Measurements from ENCODE around the gene CA9.

Gene CA9

GRCh38 chr9:35717132-35717870 lies 43.6 kb downstream of the CA9 start:
- no peak for DNase-seq (ENCODE audit: low spot score)

DNA sequence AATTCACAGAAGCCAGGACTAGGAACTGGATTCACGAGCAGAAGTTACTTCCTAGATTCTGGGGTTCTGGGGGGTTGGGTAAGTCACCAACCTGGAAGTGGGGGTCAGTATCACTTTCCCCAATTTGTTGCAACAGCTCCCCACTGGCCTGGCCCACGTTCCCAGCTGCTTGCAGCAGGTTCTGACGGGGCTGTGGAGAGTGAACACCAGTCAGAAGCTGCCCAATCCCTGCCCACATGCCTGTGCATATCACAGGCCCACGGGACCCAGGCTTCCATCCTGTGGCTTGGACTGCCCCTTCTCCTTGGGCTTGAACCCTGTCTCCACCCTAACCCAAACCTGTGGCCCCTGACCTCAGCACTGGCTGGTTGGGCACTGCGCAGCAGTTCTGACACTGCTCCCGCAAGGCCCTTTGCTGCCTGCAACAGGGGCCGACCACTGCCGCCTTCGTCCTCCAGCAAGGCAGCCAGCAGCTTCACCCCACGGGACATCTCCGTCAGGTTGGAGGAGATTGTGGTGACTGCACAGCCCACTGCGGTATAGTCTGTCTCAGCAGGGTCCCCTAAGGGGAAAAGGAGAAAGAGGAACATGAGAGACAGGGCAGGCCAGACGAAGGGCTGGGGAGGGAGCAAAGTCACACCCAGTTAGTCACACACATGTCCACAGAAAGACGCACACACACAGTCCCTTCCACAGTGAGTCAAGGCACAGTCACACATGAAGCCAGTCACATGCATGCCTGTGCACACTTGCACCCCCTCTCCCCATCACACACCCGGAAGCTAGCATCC lies 45.2 kb downstream of the CA9 start:
- DNase-seq (ENCODE audit: low spot score) = no peak

GRCh38 chr9:35719546-35719945 lies 45.8 kb downstream of the CA9 start:
- DNase-seq (ENCODE audit: low spot score) = no peak

GRCh38 chr9:35723426-35723825 lies 49.7 kb downstream of the CA9 start:
- no peak for DNase-seq (ENCODE audit: low spot score)

DNA sequence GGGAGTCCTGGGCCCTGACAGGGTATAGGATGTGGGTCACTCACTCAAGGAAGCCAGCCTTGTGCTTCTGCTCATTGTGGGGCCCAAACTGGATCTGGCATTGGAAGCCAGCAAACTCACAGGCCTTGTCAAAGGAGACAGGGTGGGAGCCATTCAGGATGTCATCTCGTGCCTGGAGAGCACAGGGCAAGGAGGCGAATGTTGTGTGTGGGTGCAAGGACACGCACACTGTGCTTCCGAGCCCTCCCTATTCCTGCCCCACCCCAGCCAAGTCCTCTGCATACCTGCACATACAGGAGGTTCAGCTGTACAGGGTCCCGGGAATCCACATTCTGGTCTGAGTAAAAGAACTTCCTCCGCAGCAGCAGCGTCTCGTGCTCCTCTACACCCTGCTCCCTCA lies 50.2 kb downstream of the CA9 start:
- no peak for DNase-seq (ENCODE audit: low spot score)

DNA sequence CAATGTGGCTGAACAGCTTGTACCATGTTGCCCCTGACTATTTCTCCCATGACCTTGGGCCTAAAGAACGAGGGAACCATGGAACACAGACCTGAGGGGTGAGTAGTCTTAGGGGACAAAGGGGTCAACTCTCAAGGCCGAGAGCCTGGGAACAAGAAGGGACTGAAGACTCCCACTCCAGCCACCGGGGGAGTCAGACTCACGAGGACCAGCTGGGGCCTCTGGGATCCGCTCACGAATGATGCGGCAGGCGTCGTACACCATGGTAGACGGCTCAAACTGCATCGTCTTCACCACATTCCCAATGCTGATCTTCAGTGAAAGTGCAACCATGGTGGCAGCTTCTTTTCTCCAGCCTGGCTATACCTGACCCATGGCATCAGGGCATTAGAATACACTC lies 51.6 kb downstream of the CA9 start:
- no peak for DNase-seq (ENCODE audit: low spot score)

DNA sequence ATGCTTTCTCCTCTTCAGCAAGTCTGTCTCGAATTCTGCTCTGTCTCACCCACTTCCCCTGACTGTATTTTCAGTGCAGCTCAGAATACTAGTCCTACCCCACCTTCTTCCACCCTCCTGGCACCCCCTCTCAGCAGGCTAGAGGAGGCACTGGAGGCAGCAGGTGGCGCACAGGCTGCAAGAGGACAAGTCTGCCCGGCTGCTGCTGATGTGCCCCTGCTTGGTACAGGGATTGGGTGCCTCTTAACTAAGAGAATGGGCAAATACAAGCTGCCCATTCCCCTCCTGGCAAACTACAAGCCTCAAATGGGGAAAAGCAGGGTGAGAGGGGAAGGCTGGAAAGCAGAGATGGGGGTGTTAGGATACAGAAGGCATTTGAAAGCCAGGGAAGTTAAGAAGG lies 53.2 kb downstream of the CA9 start:
- no peak for DNase-seq (ENCODE audit: low spot score)

GRCh38 chr9:35727676-35728040 lies 53.9 kb downstream of the CA9 start:
- DNase-seq (ENCODE audit: low spot score) = no peak

DNA sequence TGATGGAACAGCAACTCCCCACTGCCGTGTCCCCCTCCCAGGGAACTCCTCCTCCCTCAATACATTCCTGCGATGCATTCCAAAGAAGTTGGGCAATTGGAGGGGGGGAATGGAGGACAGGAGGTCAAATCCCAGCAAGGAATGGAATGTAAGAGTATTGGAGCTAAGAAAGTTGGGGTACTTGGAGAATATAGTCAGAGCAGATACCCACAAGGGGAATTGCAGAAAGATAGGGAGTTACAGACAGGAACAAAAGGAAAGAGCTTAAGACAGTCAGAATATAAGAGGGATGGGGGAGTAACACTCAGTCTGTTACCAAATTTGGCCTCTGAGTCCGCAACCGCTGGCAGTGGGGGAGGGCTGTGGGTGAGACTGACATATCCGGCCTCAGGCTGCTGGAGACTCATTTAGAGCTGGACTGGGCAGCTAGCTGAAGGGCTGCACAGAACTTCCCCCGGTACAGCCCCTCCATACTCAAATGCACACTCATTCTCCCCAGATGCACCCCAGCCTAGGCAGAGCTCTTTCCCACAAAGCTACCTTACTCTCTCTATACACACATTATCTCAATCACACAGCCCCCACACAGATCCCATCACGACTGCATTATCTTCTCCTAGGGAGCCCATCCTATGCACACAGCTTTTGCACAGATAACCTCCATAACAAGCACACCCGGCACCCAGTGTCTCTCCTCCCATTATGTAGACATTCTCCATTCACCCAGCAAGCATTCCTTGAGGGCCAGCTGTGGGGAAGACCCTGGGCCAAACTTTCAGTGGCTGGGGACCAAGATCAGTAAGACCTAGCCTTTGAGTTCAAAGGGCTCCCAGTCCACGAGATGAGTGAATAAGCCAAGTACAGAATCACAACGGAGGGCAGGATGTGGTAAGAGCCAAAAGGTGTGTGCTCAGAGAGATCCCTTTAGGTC lies 54.6 kb downstream of the CA9 start:
- DNase-seq (ENCODE audit: low spot score) = peak; percentile 46

DNA sequence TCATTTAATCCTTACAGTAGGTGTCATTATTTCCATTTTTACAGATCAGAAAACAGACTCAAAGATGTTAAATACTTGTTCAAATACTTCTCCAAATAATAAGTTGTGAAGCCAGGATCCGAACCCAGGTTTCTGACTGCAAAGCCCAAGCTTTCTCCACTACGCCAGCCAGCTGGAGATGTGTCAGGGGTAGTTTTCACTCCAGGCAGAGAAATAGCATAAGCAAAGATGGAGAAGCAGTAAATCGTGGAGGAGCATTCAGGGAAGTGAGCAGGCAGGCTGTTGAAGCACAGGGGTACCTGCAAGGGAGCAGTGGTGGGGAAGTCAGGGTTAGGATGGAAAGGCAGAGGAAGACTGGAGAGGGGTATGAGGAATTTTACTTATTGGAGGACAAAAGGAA lies 55.4 kb downstream of the CA9 start:
- DNase-seq (ENCODE audit: low spot score) = no peak

DNA sequence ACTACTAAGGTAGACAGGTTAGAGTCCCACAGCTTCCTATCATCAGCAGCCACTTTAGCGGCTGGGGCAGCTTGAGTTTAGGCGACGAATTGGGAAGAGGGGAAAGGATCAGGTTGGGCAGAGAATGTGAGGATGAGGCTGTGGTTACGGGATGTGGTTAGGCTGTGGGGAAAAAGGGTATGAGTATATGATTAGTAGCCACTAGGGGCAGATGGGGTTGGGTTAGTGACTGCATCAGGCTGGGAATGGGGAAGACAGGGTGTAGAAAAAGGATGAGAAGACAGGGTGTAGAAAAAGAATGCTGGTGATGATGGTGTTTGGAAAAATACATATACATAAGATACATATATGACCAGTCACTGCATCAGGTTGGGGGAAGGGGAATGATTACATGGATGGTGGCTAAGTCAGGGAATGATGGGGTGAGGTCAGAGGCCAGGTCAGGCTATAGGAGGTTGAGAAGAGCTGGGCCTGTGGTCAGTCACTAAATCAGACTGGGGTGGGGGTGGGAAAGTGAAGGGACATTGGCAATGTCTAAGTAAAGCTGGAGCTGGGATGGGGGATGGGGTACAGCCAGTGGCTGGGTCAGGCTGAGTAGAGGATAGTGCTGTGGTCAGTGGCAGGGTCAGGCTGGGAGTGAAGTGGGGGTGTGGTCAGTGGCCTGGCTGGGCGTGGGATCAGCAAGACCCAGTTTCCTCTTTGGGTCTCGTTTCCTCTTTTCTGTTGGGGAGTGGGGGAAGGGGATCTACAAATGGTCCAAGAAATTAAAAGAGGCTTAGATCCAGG lies 56.2 kb downstream of the CA9 start:
- DNase-seq (ENCODE audit: low spot score) = peak; percentile 92

DNA sequence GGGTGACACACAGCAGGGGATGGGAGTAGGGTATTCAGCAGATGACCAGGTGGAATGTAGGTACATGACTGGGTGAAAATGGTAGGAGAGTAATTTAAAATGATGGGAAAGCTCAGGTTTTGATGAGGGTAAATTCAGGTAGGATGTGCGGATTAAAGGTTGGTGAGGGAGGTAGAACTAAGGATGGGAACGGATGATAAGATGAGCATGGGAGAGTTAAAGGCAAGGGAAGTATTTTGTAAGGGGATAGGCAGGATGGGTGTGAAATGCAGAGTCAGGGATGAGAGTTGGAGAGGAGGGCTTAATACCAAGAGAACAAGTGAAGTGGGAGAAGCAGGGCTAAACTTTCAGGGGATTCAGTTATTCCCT lies 56.7 kb downstream of the CA9 start:
- no peak for DNase-seq (ENCODE audit: low spot score)
